Mesenchymal stem cell (in vitro differentiated cells and primary cell): Measurements from ENCODE around the gene TMEM190.

Source experiments
- DNase-seq: peaks from one replicate; pipeline ENCODE4 v3.0.0-alpha.2; 2013
- H2AFZ ChIP-seq: one replicate; pipeline ENCODE4 v1.6.1; 2013; ENCODE audit warnings: low read depth, mild to moderate bottlenecking, control low read depth, inconsistent platforms, low read length, moderate library complexity
- H2AK5ac ChIP-seq: 2 replicates; pipeline ENCODE4 v1.6.1; 2013; ENCODE audit warnings: low read length, moderate library complexity, mild to moderate bottlenecking, inconsistent platforms; ENCODE audit not compliant: severe bottlenecking
- H2BK120ac ChIP-seq: one replicate; pipeline ENCODE4 v1.6.1; 2013; ENCODE audit warnings: low read depth, mild to moderate bottlenecking, inconsistent platforms, low read length, moderate library complexity
- H2BK12ac ChIP-seq, 2 experiments: one replicate each; pipeline ENCODE4 v1.6.1; 2013; ENCODE audit warnings: inconsistent platforms in 2 of 2, low read length in 2 of 2, mild to moderate bottlenecking in 2 of 2, moderate library complexity in 2 of 2, control low read depth in 1 of 2
- H2BK15ac ChIP-seq: one replicate; pipeline ENCODE4 v1.6.1; 2013; ENCODE audit warnings: mild to moderate bottlenecking, low read depth, inconsistent platforms; ENCODE audit not compliant: poor library complexity, severe bottlenecking
- H2BK5ac ChIP-seq: 2 replicates; pipeline ENCODE4 v1.6.1; 2013; ENCODE audit warnings: low read depth, mild to moderate bottlenecking, low read length, control low read depth, inconsistent platforms; ENCODE audit not compliant: poor library complexity, severe bottlenecking
- H3K14ac ChIP-seq, 2 experiments: one replicate each; pipeline ENCODE4 v1.6.1; 2013; ENCODE audit warnings: inconsistent platforms in 2 of 2, low read length in 2 of 2, control low read depth in 1 of 2, mild to moderate bottlenecking in 1 of 2, moderate library complexity in 1 of 2
- H3K18ac ChIP-seq, 2 experiments: one replicate each; pipeline ENCODE4 v1.6.1; 2013; ENCODE audit warnings: inconsistent platforms in 2 of 2, low read length in 2 of 2, control low read depth in 1 of 2, low read depth in 1 of 2, mild to moderate bottlenecking in 1 of 2
- H3K23ac ChIP-seq, 2 experiments: one replicate each; pipeline ENCODE4 v1.6.1; 2013; ENCODE audit warnings: inconsistent platforms in 2 of 2, low read length in 2 of 2, mild to moderate bottlenecking in 2 of 2, moderate library complexity in 2 of 2, control low read depth in 1 of 2
- H3K27ac ChIP-seq: 2 replicates; pipeline ENCODE4 v1.5.1; 2013; ENCODE audit warnings: mild to moderate bottlenecking, moderate library complexity, low read length, control low read depth, inconsistent platforms; ENCODE audit not compliant: poor library complexity, severe bottlenecking
- H3K27me3 ChIP-seq, 2 experiments: 2 replicates each; pipeline versions ENCODE4 v1.6.1 to v1.7.0; 2013; ENCODE audit warnings: low read length in 2 of 2, mild to moderate bottlenecking in 2 of 2, moderate library complexity in 2 of 2, control low read depth in 1 of 2, inconsistent platforms in 1 of 2; ENCODE audit not compliant: control insufficient read depth in 1 of 2, insufficient read depth in 1 of 2
- H3K36me3 ChIP-seq, 2 experiments: 2 replicates each; pipeline versions ENCODE4 v1.6.1 to v1.7.0; 2013; ENCODE audit warnings: low read length in 2 of 2, control low read depth in 1 of 2, inconsistent platforms in 1 of 2, low read depth in 1 of 2, mild to moderate bottlenecking in 1 of 2; ENCODE audit not compliant: insufficient read depth in 2 of 2, control insufficient read depth in 1 of 2
- H3K4ac ChIP-seq, 2 experiments: one replicate each; pipeline ENCODE4 v1.6.1; 2013; ENCODE audit warnings: inconsistent platforms in 2 of 2, low read length in 2 of 2, mild to moderate bottlenecking in 2 of 2, moderate library complexity in 2 of 2, control low read depth in 1 of 2, low read depth in 1 of 2
- H3K4me1 ChIP-seq: 2 replicates; pipeline ENCODE4 v1.6.1; 2013; ENCODE audit warnings: low read depth, low read length, control low read depth; ENCODE audit not compliant: control insufficient read depth, insufficient read depth
- H3K4me2 ChIP-seq: 2 replicates; pipeline ENCODE4 v1.6.1; 2013; ENCODE audit warnings: low read length, mild to moderate bottlenecking, inconsistent platforms; ENCODE audit not compliant: poor library complexity, severe bottlenecking
- H3K4me3 ChIP-seq, 2 experiments: 2 replicates each; pipeline versions ENCODE4 v1.5.1 to v1.7.0; 2013; ENCODE audit warnings: low read length in 2 of 2, mild to moderate bottlenecking in 2 of 2, control low read depth in 1 of 2, low read depth in 1 of 2; ENCODE audit not compliant: insufficient read depth in 1 of 2
- H3K79me1 ChIP-seq: replicated peaks from 2 replicates; pipeline ENCODE4 v1.6.1; 2013; ENCODE audit warnings: mild to moderate bottlenecking, control low read depth, low read length, inconsistent platforms; ENCODE audit not compliant: poor library complexity, severe bottlenecking
- H3K9ac ChIP-seq: 2 replicates; pipeline ENCODE4 v1.7.0; 2013; ENCODE audit warnings: mild to moderate bottlenecking, low read length, moderate library complexity
- H3K9me3 ChIP-seq: 2 replicates; pipeline ENCODE4 v1.7.0; 2013; ENCODE audit warnings: mild to moderate bottlenecking, low read length; ENCODE audit not compliant: control insufficient read depth
- H4K8ac ChIP-seq: one replicate; pipeline ENCODE4 v1.6.1; 2013; ENCODE audit warnings: inconsistent platforms, mild to moderate bottlenecking, low read length, moderate library complexity
- H4K91ac ChIP-seq: one replicate; pipeline ENCODE4 v1.6.1; 2013; ENCODE audit warnings: mild to moderate bottlenecking, low read length, inconsistent platforms
- WGBS: methylation state at CpG from one replicate; pipeline ENCODE4 v1.1.7; 2013; ENCODE audit warnings: mixed read lengths; 5-methylcytosine and 5-hydroxymethylcytosine counted together

TMEM190 gene

GRCh38 chr19:55355213-55355821, 21.3 kb upstream of the TMEM190 start:
- Histone ChIP-seq H4K91ac (no peak overlapping the region), H3K23ac (no peak overlapping the region), H2BK120ac (no peak overlapping the region), H3K18ac (no peak overlapping the region), H3K4me3 (no peak overlapping the region), H3K4me2 (no peak overlapping the region), H4K8ac (no peak overlapping the region), H3K36me3 (peaks cover 0 to 3% of the 10 kb centered on the region in 2 experiments), H2BK15ac (no peak overlapping the region), H3K27ac (no peak overlapping the region), H3K9me3 (no peaks in the 10 kb centered on the region), H3K4me1 (peaks cover 24% of the 10 kb centered on the region), H2BK5ac (no peak overlapping the region), H3K79me1 (no peaks in the 10 kb centered on the region), H3K4ac (no peak overlapping the region), H3K27me3 (peaks cover 49 to 68% of the 10 kb centered on the region in 2 experiments), H2BK12ac (no peak overlapping the region), H3K14ac (no peak overlapping the region), H2AK5ac (no peak overlapping the region), H3K9ac (no peak overlapping the region), H2AFZ (no peak overlapping the region)
- no peak for DNase-seq
- WGBS: 54% methylated on average over 12 of the region's 13 CpGs

GRCh38 chr19:55358493-55358892, 18.1 kb upstream of the TMEM190 start:
- H3K23ac ChIP-seq: no peak overlapping the region
- H2BK120ac ChIP-seq: no peak overlapping the region
- H3K9me3 ChIP-seq: no peaks in the 10 kb centered on the region
- WGBS: 85% methylated on average over 19 of the region's 19 CpGs
- H2BK5ac ChIP-seq: no peak overlapping the region
- no peak overlapping the region for H3K4ac ChIP-seq
- H3K14ac ChIP-seq: no peak overlapping the region
- peaks cover 27 to 38% of the 10 kb centered on the region in 2 experiments for H3K27me3 ChIP-seq
- peaks cover 24% of the 10 kb centered on the region for H3K4me1 ChIP-seq
- H3K4me2 ChIP-seq: no peak overlapping the region
- H4K91ac ChIP-seq: no peak overlapping the region
- no peak overlapping the region for H2AK5ac ChIP-seq
- no peak overlapping the region for H2BK15ac ChIP-seq
- no peak overlapping the region for H3K4me3 ChIP-seq
- H3K18ac ChIP-seq: no peak overlapping the region
- no peak overlapping the region for H3K9ac ChIP-seq
- DNase-seq: no peak
- H3K79me1 ChIP-seq: no peaks in the 10 kb centered on the region
- H4K8ac ChIP-seq: no peak overlapping the region
- H2BK12ac ChIP-seq: no peak overlapping the region
- H2AFZ ChIP-seq: no peak overlapping the region
- H3K36me3 ChIP-seq: peaks cover 0 to 3% of the 10 kb centered on the region in 2 experiments
- no peak overlapping the region for H3K27ac ChIP-seq

GRCh38 chr19:55358943-55359908, 17.4 kb upstream of the TMEM190 start:
- Histone ChIP-seq H2AFZ (no peak overlapping the region), H2AK5ac (no peak overlapping the region), H3K27me3 (peaks cover 22 to 32% of the 10 kb centered on the region in 2 experiments), H2BK120ac (no peak overlapping the region), H3K18ac (no peak overlapping the region), H3K36me3 (peaks cover 0 to 3% of the 10 kb centered on the region in 2 experiments), H2BK15ac (no peak overlapping the region), H3K14ac (no peak overlapping the region), H2BK12ac (no peak overlapping the region), H3K27ac (no peak overlapping the region), H3K9ac (no peak overlapping the region), H3K4me2 (no peak overlapping the region), H3K23ac (no peak overlapping the region), H2BK5ac (no peak overlapping the region), H3K9me3 (no peaks in the 10 kb centered on the region), H3K4me1 (peaks cover 23% of the 10 kb centered on the region), H4K91ac (no peak overlapping the region), H3K4ac (no peak overlapping the region), H3K4me3 (no peak overlapping the region), H4K8ac (no peak overlapping the region), H3K79me1 (no peaks in the 10 kb centered on the region)
- no peak for DNase-seq
- WGBS: 91% methylated on average over 31 of the region's 32 CpGs

DNA sequence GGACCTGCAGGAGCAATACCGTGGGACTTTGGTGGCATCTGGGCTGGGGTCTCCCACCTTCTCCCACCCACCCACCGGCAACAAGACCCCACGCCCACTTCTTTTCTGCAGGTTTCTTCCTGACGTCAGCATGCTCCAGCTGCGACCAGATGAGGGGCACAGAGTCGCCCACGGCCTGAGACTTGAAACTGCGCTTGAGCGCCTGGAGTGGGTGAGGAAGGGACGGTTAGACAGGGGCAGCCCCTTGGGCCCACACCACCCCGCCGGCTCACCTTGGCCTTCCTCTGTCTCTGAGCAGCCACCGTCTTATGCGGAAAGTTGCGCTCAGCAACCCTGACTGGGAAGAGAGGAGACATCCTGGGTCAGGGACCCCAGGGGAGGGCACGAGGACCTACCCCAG, 15.7 kb upstream of the TMEM190 start:
- Histone ChIP-seq H3K23ac (no peak overlapping the region), H2BK15ac (no peak overlapping the region), H2AFZ (no peak overlapping the region), H3K18ac (no peak overlapping the region), H2AK5ac (no peak overlapping the region), H3K27me3 (peaks cover 12 to 21% of the 10 kb centered on the region in 2 experiments), H2BK12ac (no peak overlapping the region), H3K4ac (no peak overlapping the region), H3K36me3 (peaks cover 0 to 15% of the 10 kb centered on the region in 2 experiments), H2BK5ac (no peak overlapping the region), H3K9ac (no peak overlapping the region), H3K4me1 (peaks cover 20% of the 10 kb centered on the region), H3K79me1 (no peaks in the 10 kb centered on the region), H3K14ac (no peak overlapping the region), H4K8ac (no peak overlapping the region), H4K91ac (no peak overlapping the region), H3K4me3 (no peak overlapping the region), H3K9me3 (no peaks in the 10 kb centered on the region), H2BK120ac (no peak overlapping the region), H3K27ac (no peak overlapping the region), H3K4me2 (no peak overlapping the region)
- no peak for DNase-seq
- WGBS: 93% methylated on average over 14 of the region's 16 CpGs
